Activated CD8-positive, alpha-beta T cell treated with anti-CD3 and anti-CD28 coated beads, Interleukin-2, amount 10 ng/mL, durations not matched to agents 7 days and 5 days (primary cell): Measurements from ENCODE around the gene TMEM176B. TPM values are rescaled to one million over a fixed set of nuclear protein-coding genes. Genes with fewer than 3 reads are reported as not detected.

Experiments
- ATAC-seq: fragments of 150-1000 bp; cut with Tn5 transposase; one replicate; pipeline ENCODE4 v1.10.0; 2021; ENCODE audit warnings: moderate library complexity
- CTCF ChIA-PET: fragments of 350-600 bp; sonication (Branson Sonifier 250); formaldehyde crosslinking; loops from one replicate; lab custom pipeline; 2021; ENCODE audit warnings: antibody characterized with exemption; lab: Charles Lee
- POLR2A ChIA-PET: fragments of 350-600 bp; sonication (Branson Sonifier 250); formaldehyde crosslinking; loops from one replicate; lab custom pipeline; 2021; ENCODE audit warnings: antibody characterized with exemption; lab: Charles Lee
- DNase-seq: peaks from one replicate; pipeline ENCODE4 v3.0.0-alpha.2; 2020
- H3K27ac Mint-ChIP-seq: one replicate; pipeline ENCODE4 v1.8.0; 2021; ENCODE audit warnings: mild to moderate bottlenecking, mixed read lengths
- H3K27me3 Mint-ChIP-seq: one replicate; pipeline ENCODE4 v1.8.0; 2021; ENCODE audit warnings: low read depth, mixed read lengths
- H3K36me3 Mint-ChIP-seq: one replicate; pipeline ENCODE4 v1.8.0; 2021; ENCODE audit warnings: low read depth, mixed read lengths
- H3K4me1 Mint-ChIP-seq: one replicate; pipeline ENCODE4 v1.8.0; 2021; ENCODE audit warnings: low read depth, mixed read lengths
- H3K4me3 Mint-ChIP-seq: one replicate; pipeline ENCODE4 v1.8.0; 2021; ENCODE audit warnings: mild to moderate bottlenecking, mixed read lengths
- H3K9me3 Mint-ChIP-seq: one replicate; pipeline ENCODE4 v1.8.0; 2022; ENCODE audit warnings: mixed read lengths; ENCODE audit not compliant: insufficient read depth
- total RNA-seq, 2 experiments: library from RNA; stranded (reverse); gene quantifications; one replicate each; pipeline ENCODE4 v1.2.3, GENCODE V29; 2021

Gene TMEM176B
- total RNA-seq, 2 experiments from 2014 or later, result not detected

- POLR2A ChIA-PET, result interaction anchor here (0.6 to 2.7 kb wide), 10 partner anchors 11 to 293 kb away, joined by 3 to 16 read pairs (median 4); partner anchors contain the start of genes GIMAP6 and GIMAP8
- CTCF ChIA-PET, result interaction anchor here (1.0 to 6.1 kb wide), 4 partner anchors 11 to 295 kb away, joined by 3 to 47 read pairs (median 8); partner anchors contain the start of gene GIMAP1
- no peak for ATAC-seq
Measured at GRCh38 chr7:150744041-150744656, 56.0 kb downstream of the TMEM176B start.

GRCh38 chr7:150742286-150742968, 57.7 kb downstream of the TMEM176B start:
- no peaks in the 10 kb centered on the region for H3K9me3 Mint-ChIP-seq
- H3K4me1 Mint-ChIP-seq, result peaks cover 76% of the 10 kb centered on the region
- H3K27me3 Mint-ChIP-seq, result no peaks in the 10 kb centered on the region
- peaks cover 96% of the 10 kb centered on the region for H3K36me3 Mint-ChIP-seq
- no peak for DNase-seq
- ATAC-seq, result no peak
- peak overlapping the region; percentile 90 for H3K4me3 Mint-ChIP-seq
- H3K27ac Mint-ChIP-seq, result peak overlapping the region; percentile 90
- CTCF ChIA-PET, result interaction anchor here (0.7 to 6.1 kb wide), 7 partner anchors 9 to 294 kb away, joined by 3 to 47 read pairs (median 4); partner anchors contain the start of genes GIMAP7 and GIMAP8
- POLR2A ChIA-PET, result interaction anchor here (0.7 to 3.0 kb wide), 13 partner anchors 8 to 290 kb away, joined by 3 to 16 read pairs (median 5); partner anchors contain the start of genes GIMAP1, GIMAP2, GIMAP4 and GIMAP7

More at GRCh38 chr7:150744041-150744656, 56.0 kb downstream of the TMEM176B start:
- H3K4me1 Mint-ChIP-seq, result peaks cover 93% of the 10 kb centered on the region
- H3K4me3 Mint-ChIP-seq, result peak overlapping the region; percentile 90
- H3K27me3 Mint-ChIP-seq, result no peaks in the 10 kb centered on the region
- DNase-seq, result no peak
- peak overlapping the region; percentile 90 for H3K27ac Mint-ChIP-seq
- no peaks in the 10 kb centered on the region for H3K9me3 Mint-ChIP-seq
- peaks cover 81% of the 10 kb centered on the region for H3K36me3 Mint-ChIP-seq

Other genes with a start within 250 kb of the TMEM176B start
- gene GIMAP4, start 233.0 kb downstream of the TMEM176B start, total RNA-seq, result 100 to 1,000 TPM; 174 to 186 TPM
- 10 to 100 TPM; 88.9 to 93.3 TPM for gene GIMAP6, start 168.0 kb downstream of the TMEM176B start, total RNA-seq
- 10 to 100 TPM; 79.0 to 82.9 TPM for gene GIMAP2, start 114.7 kb downstream of the TMEM176B start, total RNA-seq
- 10 to 100 TPM; 19.0 to 20.2 TPM for gene GIMAP1, start 83.8 kb downstream of the TMEM176B start, total RNA-seq
- gene GIMAP5, start 62.9 kb downstream of the TMEM176B start, total RNA-seq, result 10 to 100 TPM; 56.3 to 63.3 TPM
- not detected for gene TMEM176A, start 405 bp upstream of the TMEM176B start, total RNA-seq
- not detected for gene AOC1, start 52.2 kb upstream of the TMEM176B start, total RNA-seq
- not detected for gene KCNH2, start 178.0 kb upstream of the TMEM176B start, total RNA-seq
- gene NOS3, start 190.7 kb upstream of the TMEM176B start, total RNA-seq, result 10 to 100 TPM; 12.2 to 13.8 TPM
- gene ATG9B, start 224.1 kb upstream of the TMEM176B start, total RNA-seq, result 1 to 10 TPM; 6.8 to 7.4 TPM
- gene ABCB8, start 228.1 kb upstream of the TMEM176B start, total RNA-seq, result 10 to 100 TPM; 48.0 to 49.5 TPM
- gene ASIC3, start 248.2 kb upstream of the TMEM176B start, total RNA-seq, result 1 to 10 TPM; 2.8 to 3.2 TPM